DND-41 (cell line): ENCODE data around the gene MAP2K4.

Experiments
- EZH2 ChIP-seq: IDR thresholded peaks from 3 replicates; pipeline ENCODE4 v1.6.1; 2012; ENCODE audit warnings: borderline replicate concordance, low read depth, mild to moderate bottlenecking, moderate library complexity, low read length, inconsistent platforms; ENCODE audit not compliant: severe bottlenecking
- TF ChIP-seq, protein P1 (sequence below): IDR thresholded peaks from 2 replicates; pipeline ENCODE4 v1.5.1; 2012; ENCODE audit warnings: borderline replicate concordance, low read length, moderate library complexity, mild to moderate bottlenecking; ENCODE audit not compliant: poor library complexity, severe bottlenecking; ENCODE audit errors: extremely low read depth

DNA sequence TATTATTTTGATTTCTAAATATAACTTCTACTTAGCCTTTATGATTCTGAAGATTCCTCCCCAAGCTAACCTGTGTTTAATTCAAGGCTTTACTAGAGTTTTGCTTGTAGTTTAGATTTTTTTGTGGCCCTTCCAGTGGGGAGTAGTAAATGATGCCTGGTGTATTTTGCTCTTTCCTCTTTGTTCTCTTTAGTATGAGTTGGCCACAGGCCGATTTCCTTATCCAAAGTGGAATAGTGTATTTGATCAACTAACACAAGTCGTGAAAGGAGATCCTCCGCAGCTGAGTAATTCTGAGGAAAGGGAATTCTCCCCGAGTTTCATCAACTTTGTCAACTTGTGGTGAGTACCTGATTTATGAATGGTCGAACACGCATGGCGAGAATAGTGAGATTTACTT lies 108.3 kb downstream of the MAP2K4 start:
- TF ChIP-seq EZH2: no peak
- TF ChIP-seq, protein P1, sequence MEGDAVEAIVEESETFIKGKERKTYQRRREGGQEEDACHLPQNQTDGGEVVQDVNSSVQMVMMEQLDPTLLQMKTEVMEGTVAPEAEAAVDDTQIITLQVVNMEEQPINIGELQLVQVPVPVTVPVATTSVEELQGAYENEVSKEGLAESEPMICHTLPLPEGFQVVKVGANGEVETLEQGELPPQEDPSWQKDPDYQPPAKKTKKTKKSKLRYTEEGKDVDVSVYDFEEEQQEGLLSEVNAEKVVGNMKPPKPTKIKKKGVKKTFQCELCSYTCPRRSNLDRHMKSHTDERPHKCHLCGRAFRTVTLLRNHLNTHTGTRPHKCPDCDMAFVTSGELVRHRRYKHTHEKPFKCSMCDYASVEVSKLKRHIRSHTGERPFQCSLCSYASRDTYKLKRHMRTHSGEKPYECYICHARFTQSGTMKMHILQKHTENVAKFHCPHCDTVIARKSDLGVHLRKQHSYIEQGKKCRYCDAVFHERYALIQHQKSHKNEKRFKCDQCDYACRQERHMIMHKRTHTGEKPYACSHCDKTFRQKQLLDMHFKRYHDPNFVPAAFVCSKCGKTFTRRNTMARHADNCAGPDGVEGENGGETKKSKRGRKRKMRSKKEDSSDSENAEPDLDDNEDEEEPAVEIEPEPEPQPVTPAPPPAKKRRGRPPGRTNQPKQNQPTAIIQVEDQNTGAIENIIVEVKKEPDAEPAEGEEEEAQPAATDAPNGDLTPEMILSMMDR: no peak
